ENCODE data around the gene CCDC88C. TPM values are rescaled to one million over a fixed set of nuclear protein-coding genes. Genes with fewer than 3 reads are reported as not detected.
A peak's percentile ranks its signal among the peaks of the same experiment; 100 is the strongest.

Gene CCDC88C
- total RNA-seq, 4 donors from 2014 or later, result 3.2 to 32.7 (median 11.0) TPM

GRCh38 chr14:91420686-91421085 lies 3.1 kb upstream of the CCDC88C start:
- Histone ChIP-seq H3K36me3 (no peaks in the 10 kb centered on the region), H3K9me3 (no peaks in the 10 kb centered on the region), H3K27ac (no peak overlapping the region), H3K4me3 (no peak overlapping the region), H3K4me1 (no peaks in the 10 kb centered on the region), H3K27me3 (no peaks in the 10 kb centered on the region)
- TF ChIP-seq, protein P1, sequence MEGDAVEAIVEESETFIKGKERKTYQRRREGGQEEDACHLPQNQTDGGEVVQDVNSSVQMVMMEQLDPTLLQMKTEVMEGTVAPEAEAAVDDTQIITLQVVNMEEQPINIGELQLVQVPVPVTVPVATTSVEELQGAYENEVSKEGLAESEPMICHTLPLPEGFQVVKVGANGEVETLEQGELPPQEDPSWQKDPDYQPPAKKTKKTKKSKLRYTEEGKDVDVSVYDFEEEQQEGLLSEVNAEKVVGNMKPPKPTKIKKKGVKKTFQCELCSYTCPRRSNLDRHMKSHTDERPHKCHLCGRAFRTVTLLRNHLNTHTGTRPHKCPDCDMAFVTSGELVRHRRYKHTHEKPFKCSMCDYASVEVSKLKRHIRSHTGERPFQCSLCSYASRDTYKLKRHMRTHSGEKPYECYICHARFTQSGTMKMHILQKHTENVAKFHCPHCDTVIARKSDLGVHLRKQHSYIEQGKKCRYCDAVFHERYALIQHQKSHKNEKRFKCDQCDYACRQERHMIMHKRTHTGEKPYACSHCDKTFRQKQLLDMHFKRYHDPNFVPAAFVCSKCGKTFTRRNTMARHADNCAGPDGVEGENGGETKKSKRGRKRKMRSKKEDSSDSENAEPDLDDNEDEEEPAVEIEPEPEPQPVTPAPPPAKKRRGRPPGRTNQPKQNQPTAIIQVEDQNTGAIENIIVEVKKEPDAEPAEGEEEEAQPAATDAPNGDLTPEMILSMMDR (IDR thresholded peaks at IDR 0.05), result no peak
- TF ChIP-seq POLR2A (IDR thresholded peaks at IDR 0.05), result no peak
- DNase-seq, result no peak
- intact Hi-C loops (cut with DNase I; ENCODE audit: low total_unique reads), result no loop called here

- Histone ChIP-seq H3K9me3 (no peaks in the 10 kb centered on the region), H3K36me3 (no peaks in the 10 kb centered on the region), H3K4me3 (no peak overlapping the region), H3K27me3 (no peaks in the 10 kb centered on the region), H3K27ac (no peak overlapping the region), H3K4me1 (no peaks in the 10 kb centered on the region)
- no peak for DNase-seq
- TF ChIP-seq, protein P1 (IDR thresholded peaks at IDR 0.05), result no peak
- no peak for TF ChIP-seq POLR2A (IDR thresholded peaks at IDR 0.05)
- intact Hi-C loops (cut with DNase I; ENCODE audit: low total_unique reads), result loop anchor here (5.0 kb wide), 1 partner anchor 97 kb away; no protein-coding TSS in a partner anchor
Observed at GRCh38 chr14:91419451-91419850, 1.8 kb upstream of the CCDC88C start.

DNA sequence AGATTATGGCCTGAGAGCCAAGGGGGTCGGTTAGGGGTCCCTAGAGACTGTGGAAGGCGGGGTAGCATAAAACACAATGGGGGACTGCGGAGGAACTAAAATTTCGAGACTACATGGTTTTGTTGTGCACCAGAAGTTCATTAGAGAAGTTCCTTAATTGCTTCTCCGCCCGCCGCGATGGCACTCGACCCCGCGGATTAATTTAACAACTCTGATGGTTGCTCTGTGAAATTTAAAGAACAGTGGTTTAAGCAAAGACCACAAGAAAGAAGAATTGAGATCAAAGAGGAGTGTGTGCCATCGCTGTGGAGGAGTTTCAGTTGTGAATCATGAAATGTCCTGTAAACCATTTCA lies 1.4 kb upstream of the CCDC88C start:
- intact Hi-C loops (cut with DNase I; ENCODE audit: low total_unique reads), result loop anchor here (5.0 kb wide), 1 partner anchor 97 kb away; no protein-coding TSS in a partner anchor

DNA sequence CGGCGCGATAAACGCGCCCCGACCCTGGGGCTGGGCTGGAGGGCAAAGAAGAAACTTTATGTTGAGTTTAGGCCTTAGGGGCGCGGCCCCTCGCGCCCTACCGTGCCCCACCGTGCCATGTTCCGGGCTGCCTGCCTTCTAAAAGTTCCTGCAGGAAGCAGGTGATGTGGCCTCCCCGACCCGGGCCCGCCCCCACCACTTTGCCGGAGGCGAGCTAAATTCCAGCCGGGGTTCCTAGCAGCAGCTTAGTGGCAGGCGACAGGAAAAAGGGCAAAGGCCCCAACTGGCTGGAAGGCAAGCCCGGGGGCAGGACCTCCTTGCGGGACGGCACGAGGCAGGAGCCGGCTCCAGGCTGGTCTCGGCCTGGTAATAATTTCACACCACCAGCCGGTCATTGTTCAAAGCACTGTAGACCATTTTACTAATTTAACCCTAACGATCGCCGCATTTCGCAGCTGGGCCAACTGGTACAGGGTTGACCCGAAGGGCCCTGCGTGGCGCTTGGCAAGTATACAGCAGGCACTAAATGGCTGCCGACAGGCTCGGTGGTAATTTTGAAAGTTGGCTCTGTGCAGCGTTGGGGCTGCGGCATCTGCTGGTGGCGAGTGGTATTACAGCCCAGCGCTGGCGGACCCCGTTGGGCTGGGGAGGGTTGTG lies 895 bp upstream of the CCDC88C start:
- Histone ChIP-seq H3K36me3 (no peaks in the 10 kb centered on the region), H3K27ac (peak overlapping the region in 1 of 2 donors; percentile 11), H3K27me3 (no peaks in the 10 kb centered on the region), H3K4me1 (no peaks in the 10 kb centered on the region), H3K9me3 (no peaks in the 10 kb centered on the region), H3K4me3 (peak overlapping the region; percentile 15 to 38)
- intact Hi-C loops (cut with DNase I; ENCODE audit: low total_unique reads), result loop anchor here (5.0 kb wide), 1 partner anchor 96 kb away; no protein-coding TSS in a partner anchor
- TF ChIP-seq, protein P1 (IDR thresholded peaks at IDR 0.05), result peak; percentile 87 to 93 (median 92)
- peak in 1 of 2 donors; percentile 13 for TF ChIP-seq POLR2A (IDR thresholded peaks at IDR 0.05)
- peak; percentile 45 to 69 for DNase-seq

More for the DNA sequence above, 1.4 kb upstream of the CCDC88C start:
- H3K27me3 ChIP-seq, result no peaks in the 10 kb centered on the region
- no peaks in the 10 kb centered on the region for H3K9me3 ChIP-seq
- no peaks in the 10 kb centered on the region for H3K4me1 ChIP-seq
- H3K4me3 ChIP-seq, result peak overlapping the region; percentile 15 to 38
- peak overlapping the region in 1 of 2 donors; percentile 11 for H3K27ac ChIP-seq
- H3K36me3 ChIP-seq, result no peaks in the 10 kb centered on the region
- DNase-seq, result no peak
- TF ChIP-seq, protein P1 (IDR thresholded peaks at IDR 0.05), result no peak
- TF ChIP-seq POLR2A (IDR thresholded peaks at IDR 0.05), result no peak

DNA sequence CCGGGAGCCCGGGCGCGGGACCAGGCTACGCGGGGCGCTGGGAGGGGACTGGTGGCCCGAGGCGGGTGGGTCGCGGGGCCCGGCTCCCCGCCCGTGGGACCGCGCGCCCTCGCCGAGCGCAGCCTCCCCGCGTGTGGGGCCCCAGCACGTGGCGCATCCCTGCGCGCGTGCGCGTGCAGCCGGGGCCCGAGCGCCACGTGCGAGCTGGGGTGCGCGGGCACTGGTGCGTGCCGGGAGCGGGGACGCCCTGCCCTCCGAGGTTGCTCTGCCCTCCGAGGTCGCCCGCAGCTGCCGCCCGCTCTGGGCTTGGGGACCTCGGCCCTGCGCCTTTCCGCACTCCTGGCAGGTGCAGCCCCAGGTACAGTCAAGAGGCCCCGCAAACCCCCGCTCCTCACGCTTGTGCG lies 365 bp upstream of the CCDC88C start:
- no peak for DNase-seq
- Histone ChIP-seq H3K36me3 (no peaks in the 10 kb centered on the region), H3K27me3 (no peaks in the 10 kb centered on the region), H3K4me3 (peak overlapping the region; percentile 27 to 38), H3K9me3 (no peaks in the 10 kb centered on the region), H3K27ac (peak overlapping the region in 1 of 2 donors; percentile 11), H3K4me1 (no peaks in the 10 kb centered on the region)
- intact Hi-C loops (cut with DNase I; ENCODE audit: low total_unique reads), result loop anchor here (5.0 kb wide), 1 partner anchor 96 kb away; no protein-coding TSS in a partner anchor
- TF ChIP-seq, protein P1 (IDR thresholded peaks at IDR 0.05), result peak in 2 of 4 experiments; percentile 19 to 24
- peak in 1 of 2 donors; percentile 26 for TF ChIP-seq POLR2A (IDR thresholded peaks at IDR 0.05)
